HK-2 (cell line): ENCODE measurements around the gene ARHGEF1.

Experiments
- DNase-seq: peaks from one replicate; pipeline ENCODE4 v3.0.0-alpha.2; 2018; ENCODE audit not compliant: unreplicated experiment

Gene ARHGEF1

DNA sequence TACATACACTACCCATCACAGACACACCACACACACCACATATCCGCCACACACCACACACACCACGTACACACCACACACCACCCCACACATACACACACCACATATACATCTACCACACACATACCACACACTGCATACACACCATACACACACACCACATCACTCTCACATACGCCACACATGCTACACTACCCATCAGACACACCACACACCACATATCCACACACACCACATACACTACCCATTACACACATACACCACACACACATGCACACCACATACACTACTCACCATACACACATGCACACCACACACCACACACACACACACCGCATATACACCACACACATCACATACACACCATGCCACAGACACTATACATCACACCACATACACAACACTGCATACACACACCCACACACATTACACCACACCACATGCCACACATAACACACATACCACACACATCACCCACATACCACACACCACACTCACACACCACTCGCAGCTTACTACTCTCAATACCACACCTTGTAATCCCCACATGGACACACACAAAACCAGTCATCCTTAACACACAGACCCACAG is 35.8 kb downstream of the ARHGEF1 start:
- DNase-seq, result no peak

DNA sequence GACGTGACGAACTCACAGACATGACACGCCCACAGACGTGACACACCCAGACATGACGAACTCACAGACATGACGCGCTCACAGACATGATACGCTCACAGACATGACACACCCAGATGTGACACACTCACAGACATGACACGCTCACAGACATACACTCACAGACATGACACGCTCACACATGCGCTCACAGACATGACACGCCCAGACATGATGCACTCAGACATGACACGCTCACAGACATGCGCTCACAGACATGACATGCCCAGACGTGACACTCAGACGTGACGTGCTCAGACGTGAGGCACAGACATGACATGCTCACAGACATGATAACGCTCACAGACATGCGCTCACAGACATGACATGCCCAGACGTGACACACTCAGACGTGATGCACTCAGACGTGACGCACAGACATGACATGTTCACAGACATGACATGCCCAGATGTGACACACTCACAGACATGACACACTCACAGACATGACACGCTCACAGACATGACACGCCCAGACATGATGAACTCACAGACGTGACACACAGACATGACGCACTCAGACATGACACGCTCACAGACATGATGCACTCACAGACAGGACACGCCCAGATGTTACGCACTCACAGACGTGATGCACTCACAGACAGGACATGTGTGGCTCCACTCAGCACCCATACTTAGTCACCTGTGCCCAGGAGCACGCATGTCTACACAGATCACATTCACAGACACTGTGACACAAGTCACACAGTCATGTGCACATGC is 37.1 kb downstream of the ARHGEF1 start:
- DNase-seq, result no peak

DNA sequence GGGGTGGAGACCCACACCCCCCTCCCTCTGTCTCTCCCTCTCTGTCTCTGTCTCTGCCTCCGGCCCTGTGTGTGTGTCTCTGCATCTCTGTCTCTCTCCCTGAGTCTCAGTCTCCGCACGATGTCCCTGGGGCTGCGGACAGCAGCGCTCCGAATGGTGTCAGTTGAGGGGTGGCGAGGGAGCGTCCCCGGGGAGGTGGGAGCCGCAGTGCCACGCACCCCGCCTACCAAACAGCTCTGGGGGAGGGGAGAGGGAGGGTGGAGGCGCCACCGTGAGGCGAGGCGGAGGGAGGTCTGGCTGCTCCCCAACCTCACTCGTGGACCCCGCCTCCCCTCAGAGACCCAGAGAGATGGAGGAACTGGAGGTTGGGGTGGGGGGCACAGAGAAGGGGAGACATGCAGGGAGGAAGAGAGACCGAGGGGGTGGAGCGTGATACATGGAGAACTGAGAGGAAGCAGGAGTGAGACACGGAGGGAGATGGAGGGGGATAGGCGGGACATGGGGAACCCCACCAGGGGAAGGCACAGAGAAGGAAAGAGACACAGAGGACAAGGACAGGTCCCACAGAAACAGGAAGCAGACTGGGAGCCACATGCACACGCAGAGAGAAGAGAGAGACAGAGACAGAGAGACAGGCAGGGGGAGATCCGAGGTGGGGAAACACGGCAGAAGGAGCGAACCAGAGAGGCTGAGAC is 38.0 kb downstream of the ARHGEF1 start:
- no peak for DNase-seq

DNA sequence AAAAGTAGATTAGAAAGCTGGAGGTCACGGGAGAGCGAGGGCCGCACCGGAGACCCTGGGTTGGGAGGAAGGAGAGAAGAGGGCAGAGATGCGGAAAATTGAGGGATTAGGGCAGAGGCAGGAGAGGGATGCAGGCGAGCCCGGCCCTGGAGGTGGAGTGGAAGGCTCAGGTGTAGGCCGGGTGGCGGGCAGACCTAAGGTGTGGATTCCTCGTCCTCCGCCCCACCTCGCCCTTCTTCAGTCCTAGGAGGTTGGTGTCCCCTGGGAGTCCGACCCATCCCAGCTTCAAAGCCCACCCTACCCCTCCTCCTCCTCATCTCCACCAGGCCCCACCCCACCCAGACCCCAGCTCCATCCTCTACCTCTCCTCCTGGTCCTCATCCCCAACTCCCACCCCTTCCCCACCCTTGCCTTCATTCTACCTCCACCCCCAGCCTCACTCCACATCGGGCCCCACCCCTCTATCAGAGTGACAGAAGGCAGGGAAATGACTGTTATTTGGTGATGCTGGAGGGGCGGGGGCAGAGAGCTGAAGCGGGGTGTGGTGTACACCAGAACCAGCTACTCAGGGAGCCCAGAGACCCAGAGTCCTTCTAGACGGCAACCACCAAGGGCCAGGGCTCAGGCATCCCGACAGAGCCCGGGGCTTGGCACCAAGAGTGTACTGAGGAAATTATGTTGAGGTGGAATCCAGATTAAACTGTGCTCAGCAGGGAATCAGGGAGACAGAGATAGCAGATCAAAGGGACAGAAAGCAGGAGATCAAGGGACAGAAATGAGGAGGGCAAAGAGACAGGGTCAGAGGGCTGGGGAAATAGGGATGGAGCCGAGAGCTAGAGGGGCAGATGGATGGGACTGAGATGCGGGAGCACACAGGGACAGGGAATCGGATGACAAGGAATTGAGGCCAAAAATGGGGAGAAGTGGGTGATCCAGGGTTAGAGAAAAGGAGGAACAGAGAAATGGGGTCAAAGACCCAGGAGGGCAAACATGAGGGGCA is 38.9 kb downstream of the ARHGEF1 start:
- no peak for DNase-seq

DNA sequence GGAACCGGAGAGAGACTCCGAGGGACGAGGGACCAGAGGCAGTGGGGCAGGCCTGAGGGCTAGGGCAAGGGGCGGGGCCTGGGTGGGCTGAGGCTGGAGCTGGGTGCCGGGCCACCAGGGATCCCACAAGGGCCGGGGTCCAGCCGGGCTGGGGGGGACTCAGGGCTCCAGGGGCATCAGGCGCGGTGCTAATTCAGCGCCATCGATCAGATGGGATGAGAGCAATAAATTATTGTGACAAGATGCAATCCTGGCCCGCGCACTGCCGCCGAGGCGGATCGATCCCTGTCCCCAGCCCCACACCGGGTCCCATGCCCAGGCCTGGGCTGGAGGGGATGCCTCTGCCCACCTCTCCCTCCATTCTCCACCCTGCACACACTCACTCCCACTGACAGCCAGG is 39.6 kb downstream of the ARHGEF1 start:
- DNase-seq, result no peak

DNA sequence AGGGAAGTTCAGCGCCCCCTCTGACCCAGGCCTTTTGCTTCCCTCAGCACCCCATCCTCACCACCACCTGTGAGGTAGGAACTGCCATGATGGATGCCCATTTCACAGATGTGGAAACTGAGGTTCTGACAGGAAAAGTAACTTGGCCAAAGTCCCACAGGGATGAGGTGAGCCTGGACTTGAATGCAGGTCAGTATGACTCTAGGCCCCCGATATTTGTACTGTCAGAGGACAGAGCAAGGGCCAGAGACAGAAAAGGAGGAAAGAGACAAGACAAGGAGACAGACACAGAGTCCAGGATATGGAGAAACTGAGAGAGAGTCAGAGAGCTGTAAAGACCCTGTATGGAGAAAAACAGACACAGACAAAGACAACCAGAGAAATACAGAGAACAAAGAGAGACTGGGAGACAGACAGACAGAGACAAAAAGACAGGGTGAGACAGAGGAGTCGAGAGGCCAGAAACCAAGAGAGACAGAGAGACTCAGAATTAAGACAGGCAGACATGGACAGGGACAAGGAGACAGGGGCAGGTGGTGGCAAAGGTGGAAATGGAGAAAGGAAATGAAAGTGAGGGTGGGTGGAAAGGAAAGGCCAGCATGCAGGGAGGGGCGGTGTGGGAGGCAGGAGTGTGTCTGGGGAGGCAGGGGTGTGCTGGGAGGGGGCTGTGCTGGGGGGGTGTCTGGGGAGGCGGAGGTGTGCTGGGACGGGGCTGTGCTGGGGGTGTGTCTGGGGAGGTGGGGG is 40.2 kb downstream of the ARHGEF1 start:
- no peak for DNase-seq

DNA sequence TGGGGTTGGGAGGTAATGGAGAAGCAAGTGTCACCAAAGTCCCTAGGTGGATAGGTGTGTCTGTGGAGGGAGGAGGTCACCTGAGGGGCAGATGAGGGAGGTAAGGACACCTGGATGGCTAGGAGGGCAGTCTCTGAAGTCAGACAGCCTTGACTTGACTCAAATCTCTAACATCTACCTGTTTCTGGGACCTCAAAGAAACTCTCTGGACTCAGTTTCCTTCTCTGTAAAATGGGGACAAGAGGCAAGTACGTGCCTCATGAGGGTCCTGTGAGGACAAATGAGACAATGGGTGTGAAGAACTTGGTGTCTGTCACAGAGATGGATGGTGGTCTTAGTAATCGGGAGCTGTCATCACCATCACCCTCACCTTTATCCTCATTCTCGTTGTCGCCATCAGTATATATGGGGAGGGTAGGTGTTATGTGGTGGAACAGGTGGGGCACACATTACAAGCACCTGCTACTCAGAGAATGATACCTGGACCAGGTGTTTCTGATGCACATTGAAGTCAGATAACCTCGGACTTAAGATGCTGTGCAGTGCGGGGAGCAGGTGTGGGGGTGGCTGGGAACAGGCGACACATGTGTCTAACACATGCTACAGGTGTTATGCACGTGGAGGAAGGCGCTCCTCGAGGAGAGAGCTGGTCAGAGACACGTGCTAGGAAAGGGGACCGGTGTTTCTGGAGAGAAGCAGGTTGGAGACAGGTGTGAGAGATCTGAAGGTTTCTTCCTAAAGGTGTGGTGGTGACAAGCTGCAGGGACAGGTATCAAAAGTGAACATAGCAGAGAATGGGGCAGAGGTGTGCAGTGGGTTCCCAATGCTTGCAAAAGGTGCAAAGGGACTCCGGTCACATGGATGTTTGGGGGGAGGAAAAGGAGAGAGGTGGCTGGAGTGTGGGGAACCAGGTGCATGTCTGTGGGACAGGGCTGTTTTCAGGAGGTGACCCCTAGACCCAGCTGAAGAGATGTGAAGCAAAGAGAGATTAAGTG is 41.5 kb downstream of the ARHGEF1 start:
- no peak for DNase-seq

DNA sequence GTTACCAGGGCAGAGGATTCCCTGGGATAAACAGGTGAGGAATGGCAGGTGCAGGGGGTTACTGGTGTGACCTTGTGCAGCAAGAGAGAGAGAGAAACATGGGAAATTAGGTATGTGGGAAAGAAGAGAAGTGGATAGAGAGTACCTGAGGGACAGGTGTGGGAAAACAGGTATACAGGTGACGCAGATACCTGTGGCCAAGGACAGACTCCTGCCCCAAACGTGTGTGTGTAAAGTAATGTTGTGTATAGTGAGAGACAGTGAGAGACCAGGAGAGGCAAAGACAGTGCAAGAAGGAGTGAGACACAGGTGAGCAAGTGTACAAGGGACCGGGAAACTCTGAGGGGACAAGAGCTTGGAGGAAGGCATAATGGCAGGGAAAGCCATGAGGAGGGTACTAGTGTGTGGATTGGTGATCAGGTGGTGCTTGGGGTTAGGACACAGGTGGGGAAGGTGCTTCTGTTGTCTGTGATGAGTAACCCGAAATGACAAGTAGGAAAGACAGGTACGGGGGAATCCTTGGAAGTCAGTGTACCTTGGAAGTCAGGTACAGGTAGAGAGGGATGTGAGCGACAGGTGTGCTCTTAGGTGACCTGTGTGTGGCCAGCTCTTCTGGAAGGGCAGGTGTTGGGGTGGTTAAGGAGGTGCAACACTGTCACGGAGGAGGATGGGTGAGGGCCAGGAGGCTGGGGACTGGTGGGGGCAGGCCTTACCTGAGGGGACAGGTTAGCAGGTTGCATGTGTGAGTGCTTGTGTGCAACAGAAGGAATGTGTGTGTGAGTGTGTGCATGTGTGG is 42.4 kb downstream of the ARHGEF1 start:
- no peak for DNase-seq

DNA sequence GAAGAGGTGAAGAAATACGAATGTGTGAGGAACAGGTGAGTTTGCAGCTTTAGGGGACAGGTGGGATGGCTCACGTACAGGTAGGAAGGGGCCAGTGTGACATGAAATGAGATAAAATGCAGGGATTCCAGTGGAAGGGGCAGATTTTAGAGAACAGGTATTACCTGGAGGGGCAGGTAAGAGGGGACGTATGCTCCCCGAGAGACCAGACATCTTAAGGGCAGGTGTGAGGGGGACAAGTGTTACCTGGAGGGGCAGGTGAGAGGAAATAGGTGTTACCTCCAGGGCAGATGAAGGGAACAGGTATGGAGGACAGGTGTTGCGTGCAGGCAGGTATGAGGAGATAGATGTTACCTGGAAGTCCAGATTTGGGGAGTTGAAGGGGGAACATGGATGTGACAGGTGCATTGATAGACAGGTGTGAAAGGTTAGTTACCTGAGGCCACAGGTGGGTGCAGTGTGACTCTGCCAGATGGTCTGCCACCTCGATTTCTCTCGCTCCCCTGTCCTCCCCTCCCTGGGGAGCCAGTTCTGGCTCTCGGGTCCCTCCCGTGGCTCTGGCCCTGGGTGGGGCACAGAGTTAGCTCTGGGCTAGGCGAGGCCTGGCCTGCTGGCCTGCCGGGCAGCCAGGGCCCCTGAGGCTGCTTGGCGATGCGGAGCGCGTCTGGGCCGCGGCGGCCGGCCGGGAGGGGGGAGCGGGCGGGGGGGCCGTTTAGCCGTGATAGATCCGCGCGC is 43.2 kb downstream of the ARHGEF1 start:
- no peak for DNase-seq

DNA sequence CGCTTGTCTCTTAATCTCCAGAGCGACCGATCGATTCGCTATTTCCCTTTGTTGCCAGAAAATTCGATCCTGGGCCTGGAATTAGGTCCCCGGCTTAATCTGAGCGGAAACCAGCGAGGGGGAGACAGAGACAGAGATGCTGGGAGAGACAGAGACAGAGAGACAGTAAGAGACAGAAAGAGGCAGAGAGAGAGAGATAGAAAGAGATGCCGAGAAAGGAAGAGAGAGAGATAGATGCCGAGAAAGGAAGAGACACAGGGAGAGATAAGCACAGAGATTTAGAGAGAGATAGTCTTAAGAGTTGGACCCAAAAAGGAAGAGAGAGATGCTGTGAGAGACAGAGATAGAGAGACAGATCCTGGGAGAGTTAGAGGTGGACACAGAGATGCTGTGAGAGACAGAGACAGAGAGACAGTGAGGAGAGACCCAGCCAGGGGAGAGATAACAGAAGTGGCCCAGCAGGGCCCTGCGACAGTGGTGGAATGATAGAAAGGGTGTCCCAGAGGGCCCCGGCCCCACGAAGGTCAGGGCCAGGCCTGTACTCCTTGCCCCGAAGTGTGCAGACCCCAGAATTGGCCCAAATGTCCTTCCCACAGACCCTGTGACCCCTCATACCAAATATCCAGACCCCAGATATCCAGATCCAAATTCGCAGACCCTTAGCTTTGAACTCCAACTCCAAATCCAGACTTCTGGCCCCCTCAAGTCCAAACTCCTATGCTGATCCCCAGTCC is 43.9 kb downstream of the ARHGEF1 start:
- no peak for DNase-seq

DNA sequence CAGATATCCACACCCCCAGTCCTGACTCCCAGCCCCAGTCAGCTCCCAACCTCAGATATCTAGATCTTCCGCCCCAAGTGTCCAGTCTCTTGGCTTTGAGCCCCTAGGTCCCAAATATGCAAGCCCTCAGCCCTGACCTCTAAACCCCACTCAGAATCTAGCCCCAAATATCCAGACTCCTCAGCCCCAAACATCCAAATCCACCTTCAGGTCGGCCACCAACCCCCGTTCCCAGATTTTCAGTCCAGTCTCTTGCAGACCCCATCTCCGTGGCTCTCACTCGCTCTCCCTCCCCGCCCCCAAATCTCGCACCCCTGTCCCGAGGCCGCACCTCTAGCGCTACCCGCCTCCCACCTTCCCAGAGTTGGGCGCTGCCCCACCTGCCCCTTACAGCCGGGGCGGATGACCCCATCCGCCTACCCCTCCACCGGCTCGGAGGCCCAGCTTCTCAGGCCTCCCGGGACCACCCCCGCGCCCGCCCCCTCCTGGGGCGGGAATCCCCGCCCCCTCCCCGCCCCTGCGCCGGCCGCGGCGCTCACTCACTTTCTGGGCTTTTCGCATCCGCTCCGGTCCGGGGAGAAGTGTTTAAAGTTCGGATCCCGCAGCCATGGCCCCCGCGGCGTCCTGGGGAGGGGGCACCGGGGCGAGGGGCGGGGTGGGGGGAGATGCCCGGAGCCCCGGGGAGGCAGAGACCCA is 44.7 kb downstream of the ARHGEF1 start:
- no peak for DNase-seq

DNA sequence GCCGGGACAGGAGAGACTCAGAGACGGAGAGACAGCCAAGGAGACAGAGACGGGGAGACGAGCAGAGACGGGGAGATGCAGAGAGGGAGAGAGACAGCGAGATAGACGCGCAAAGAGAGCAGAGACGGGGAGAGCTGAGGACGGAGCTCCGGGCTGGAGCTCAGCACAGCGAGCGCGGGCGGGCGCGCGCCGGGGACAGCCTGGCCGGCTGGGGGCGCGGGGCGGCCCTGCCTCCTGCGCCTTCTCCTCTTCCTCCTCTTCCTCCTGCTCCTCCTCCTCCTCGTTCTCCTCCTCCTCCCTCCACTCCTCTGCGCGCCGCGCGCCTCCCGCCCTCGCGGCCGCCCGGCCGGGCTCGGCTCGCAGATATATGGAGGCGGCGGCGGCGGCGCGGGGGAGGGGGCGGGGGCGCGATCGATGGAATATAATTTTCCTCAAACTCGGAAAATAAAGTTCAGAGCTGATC is 45.3 kb downstream of the ARHGEF1 start, which contains the start of gene ERFL:
Gene ERFL (minus strand): TSS at position 229 of the 463 bp plus-strand sequence. CDS start 15,530 bp downstream, outside the sequence.
- peak; percentile 68 for DNase-seq

DNA sequence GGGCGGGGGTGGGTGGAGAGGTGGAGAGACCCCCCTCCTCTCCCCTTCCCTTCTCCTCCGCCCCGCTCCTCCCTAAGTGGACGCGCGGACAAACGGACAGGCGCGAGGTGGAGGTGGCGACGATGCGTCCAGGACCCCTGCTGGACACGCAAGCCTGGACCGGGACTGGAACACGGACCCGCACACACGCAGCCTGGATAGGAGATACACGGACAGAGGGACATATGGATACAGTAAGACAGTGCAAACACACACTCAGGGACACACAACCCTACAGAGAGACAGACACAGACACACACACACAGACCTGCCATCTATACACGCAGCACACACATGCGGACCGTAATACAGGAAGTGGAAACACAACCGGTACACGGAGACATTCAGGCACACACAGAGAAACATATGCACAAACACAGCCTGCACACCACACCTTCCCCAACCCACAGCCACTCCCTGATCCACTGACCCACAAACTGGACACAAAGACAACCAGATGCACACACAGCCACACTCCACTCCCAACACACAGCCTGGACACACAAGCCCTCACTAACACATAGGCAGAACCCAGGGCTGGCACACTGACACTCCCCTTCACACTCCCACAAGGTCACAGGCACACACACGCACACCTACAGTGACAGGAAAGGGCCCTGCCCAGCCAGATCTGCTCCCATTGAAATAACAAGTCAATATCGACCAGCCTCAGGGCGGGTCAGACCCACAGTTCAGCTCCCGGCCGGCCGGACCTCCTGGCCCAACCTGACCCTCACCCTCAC is 46.0 kb downstream of the ARHGEF1 start:
- DNase-seq, result no peak

DNA sequence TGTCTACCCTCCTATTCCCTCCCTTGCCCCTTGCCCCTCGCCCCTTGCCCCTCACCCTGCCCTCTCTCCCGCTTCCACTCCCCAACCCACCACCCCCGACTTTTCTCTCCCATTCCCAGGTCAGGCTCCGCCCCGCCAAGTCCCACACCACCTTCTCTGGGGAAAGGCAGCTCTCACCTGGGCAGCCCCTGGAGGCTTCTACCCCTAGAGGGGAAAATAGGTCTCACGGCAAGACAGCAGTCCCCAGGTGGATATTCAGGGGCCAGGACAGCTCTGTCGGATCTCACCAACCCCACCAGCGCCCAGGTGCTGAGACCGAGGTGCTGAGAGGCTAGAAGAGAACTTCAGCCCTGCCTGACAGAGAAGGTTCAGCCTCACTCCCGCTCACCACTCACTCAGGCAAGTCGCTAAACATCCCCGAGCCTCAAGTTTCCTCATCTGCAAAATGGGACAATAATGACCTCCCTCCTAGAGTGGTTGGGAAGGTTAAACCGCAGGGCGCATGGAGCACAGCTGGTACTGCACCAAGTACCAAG is 46.6 kb downstream of the ARHGEF1 start:
- no peak for DNase-seq

DNA sequence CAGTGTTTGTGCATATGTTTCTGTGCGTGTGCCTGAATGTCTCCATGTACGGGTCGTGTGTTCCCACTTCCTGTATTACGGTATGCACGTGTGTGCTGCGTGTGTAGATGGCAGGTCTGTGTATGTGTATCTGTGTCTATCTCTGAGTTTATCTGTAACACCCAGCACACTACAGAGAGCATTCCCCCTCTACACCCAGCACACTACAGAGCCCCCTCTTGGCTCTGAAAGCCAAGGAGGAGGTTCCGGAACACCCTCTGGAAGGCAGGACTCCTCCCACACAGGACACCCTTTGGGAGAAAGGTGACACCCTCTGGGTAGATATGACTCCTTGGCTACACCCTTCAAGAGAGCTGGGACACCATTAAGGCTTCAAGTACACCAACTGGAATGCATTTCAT is 47.3 kb downstream of the ARHGEF1 start:
- no peak for DNase-seq
